SU-DHL-6 (cell line): Measurements from ENCODE around the gene DPP6.

Source experiments
- H2AFZ ChIP-seq: fragments of 200-600 bp; sonication (generic); 2 replicates; pipeline ENCODE4 v1.6.1; 2014; ENCODE audit warnings: low read depth, mild to moderate bottlenecking, moderate library complexity, mixed read lengths, antibody characterized with exemption, low read length; ENCODE audit not compliant: severe bottlenecking
- H3F3A ChIP-seq: fragments of 200-600 bp; shearing (Covaris generic); 2 replicates; pipeline ENCODE4 v1.6.0; 2016; ENCODE audit warnings: antibody characterized with exemption, mild to moderate bottlenecking; ENCODE audit not compliant: insufficient read depth
- H3K27ac ChIP-seq: fragments of 200-600 bp; sonication (generic); 2 replicates; pipeline ENCODE4 v1.5.1; 2016; ENCODE audit warnings: low read depth, mild to moderate bottlenecking, low read length, moderate library complexity, mixed read lengths
- H3K27me3 ChIP-seq: fragments of 200-600 bp; sonication (generic), shearing (Covaris generic); 2 replicates; pipeline ENCODE4 v1.6.0; 2014; ENCODE audit warnings: mild to moderate bottlenecking, low read length
- H3K36me3 ChIP-seq: fragments of 200-600 bp; sonication (generic); 2 replicates; pipeline ENCODE4 v1.6.1; 2014; ENCODE audit warnings: mild to moderate bottlenecking, low read length, mixed read lengths
- H3K4me2 ChIP-seq: fragments of 300-600, 200-600 bp; shearing (Covaris generic), sonication (generic); 2 replicates; pipeline ENCODE4 v1.6.0; 2014; ENCODE audit warnings: low read length, low read depth, mild to moderate bottlenecking; ENCODE audit not compliant: poor library complexity, severe bottlenecking
- H3K4me3 ChIP-seq: fragments of 200-600 bp; sonication (generic); 2 replicates; pipeline ENCODE4 v1.5.1; 2014; ENCODE audit warnings: antibody characterized with exemption, low read length, mild to moderate bottlenecking, mixed read lengths; ENCODE audit not compliant: insufficient read depth, poor library complexity, severe bottlenecking
- H3K79me2 ChIP-seq: fragments of 200-600 bp; sonication (generic); 2 replicates; pipeline ENCODE4 v1.6.1; 2014; ENCODE audit warnings: mild to moderate bottlenecking, low read length, moderate library complexity; ENCODE audit not compliant: insufficient read depth
- H3K9ac ChIP-seq: fragments of 200-600 bp; sonication (generic); 2 replicates; pipeline ENCODE4 v1.7.0; 2014; ENCODE audit warnings: mild to moderate bottlenecking, low read length
- H3K9me2 ChIP-seq: fragments of 200-600 bp; sonication (generic); replicated peaks from 2 replicates; pipeline ENCODE4 v1.6.1; 2014; ENCODE audit warnings: low read length; ENCODE audit not compliant: insufficient read depth
- H3K9me3 ChIP-seq: fragments of 200-600 bp; sonication (generic); 2 replicates; pipeline ENCODE4 v1.6.1; 2014; ENCODE audit warnings: low read length, mixed read lengths; ENCODE audit not compliant: insufficient read depth
- H4K20me1 ChIP-seq: fragments of 200-600 bp; sonication (generic); 2 replicates; pipeline ENCODE4 v1.6.1; 2014; ENCODE audit warnings: low read depth, mild to moderate bottlenecking, antibody characterized with exemption, low read length, moderate library complexity, mixed read lengths
- CTCF ChIP-seq: fragments of 200-600 bp; sonication (generic); IDR thresholded peaks from one replicate; pipeline ENCODE4 v1.5.1; 2017; ENCODE audit warnings: antibody characterized with exemption, mild to moderate bottlenecking, low read length, moderate library complexity; ENCODE audit not compliant: insufficient read depth, poor library complexity, severe bottlenecking
- EZH2phosphoT487 ChIP-seq: fragments of 200-600 bp; sonication (generic), shearing (Covaris generic); conservative IDR thresholded peaks from 2 replicates; pipeline ENCODE4 v1.6.1; 2018; ENCODE audit warnings: mild to moderate bottlenecking, antibody characterized with exemption, low read length, moderate library complexity, mixed read lengths

DPP6 gene

DNA sequence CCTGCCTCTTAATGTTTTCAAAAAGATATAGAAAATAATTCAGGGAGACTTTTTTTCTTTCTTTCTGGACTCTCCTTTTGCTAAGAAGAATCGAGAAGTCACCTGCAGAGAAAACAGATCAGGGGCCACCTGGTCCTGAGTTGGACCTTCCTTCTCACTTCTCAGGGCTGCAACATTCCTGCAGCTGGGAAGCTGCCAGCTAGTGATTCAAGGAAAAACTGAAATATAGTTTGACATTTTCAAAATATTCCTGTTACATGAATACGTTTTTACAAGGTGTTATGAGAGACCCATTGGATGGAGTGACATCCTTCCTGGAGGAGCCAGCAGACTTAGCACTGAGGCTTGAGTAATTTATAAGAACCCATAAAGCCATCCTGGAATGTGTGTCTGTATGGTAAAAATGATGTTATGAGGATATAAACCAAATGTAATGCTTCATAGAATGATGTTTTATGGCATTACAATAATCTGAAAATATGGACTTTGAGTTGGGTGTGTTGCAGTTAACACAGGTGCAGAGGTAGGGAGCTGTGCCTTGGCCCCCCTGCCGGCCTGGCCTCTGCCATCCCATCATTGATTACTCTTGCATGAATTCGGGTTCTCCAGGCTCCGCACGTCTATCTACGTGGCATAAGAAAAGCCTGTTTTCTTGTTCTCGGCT, 801.0 kb downstream of the DPP6 start:
- TF ChIP-seq EZH2phosphoT487 (no peak), CTCF (no peak)
- Histone ChIP-seq H3K9ac (no peak overlapping the region), H3K9me3 (no peaks in the 10 kb centered on the region), H3K9me2 (no peaks in the 10 kb centered on the region), H4K20me1 (no peaks in the 10 kb centered on the region), H3K4me2 (no peak overlapping the region), H3K79me2 (no peaks in the 10 kb centered on the region), H3K27ac (no peak overlapping the region), H3K4me3 (no peak overlapping the region), H3K36me3 (no peaks in the 10 kb centered on the region), H2AFZ (no peak overlapping the region), H3F3A (no peaks in the 10 kb centered on the region), H3K27me3 (no peaks in the 10 kb centered on the region)

DNA sequence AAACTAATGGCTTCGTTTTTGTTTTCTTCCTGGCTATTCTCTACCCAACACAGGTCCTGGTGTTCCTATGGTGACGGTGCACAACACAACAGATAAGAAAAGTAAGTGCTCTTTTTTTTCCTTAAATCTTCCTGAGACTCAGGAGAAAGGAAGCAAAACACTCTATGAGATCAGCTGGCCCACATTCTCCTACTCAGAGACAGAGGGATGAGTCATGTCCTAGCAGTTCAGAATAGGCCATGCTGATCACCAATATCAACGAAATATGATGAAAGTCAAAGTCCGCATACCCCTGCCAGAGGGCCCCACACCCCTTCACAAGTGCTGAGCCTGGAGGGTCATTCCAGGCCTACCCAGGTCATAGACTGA, 801.5 kb downstream of the DPP6 start:
- TF ChIP-seq CTCF (no peak), EZH2phosphoT487 (no peak)
- H3K79me2 ChIP-seq: no peaks in the 10 kb centered on the region
- H3K36me3 ChIP-seq: no peaks in the 10 kb centered on the region
- no peaks in the 10 kb centered on the region for H3F3A ChIP-seq
- no peak overlapping the region for H3K4me3 ChIP-seq
- no peaks in the 10 kb centered on the region for H3K9me2 ChIP-seq
- no peak overlapping the region for H3K9ac ChIP-seq
- H2AFZ ChIP-seq: no peak overlapping the region
- no peak overlapping the region for H3K27ac ChIP-seq
- H3K9me3 ChIP-seq: no peaks in the 10 kb centered on the region
- H4K20me1 ChIP-seq: no peaks in the 10 kb centered on the region
- no peak overlapping the region for H3K4me2 ChIP-seq
- H3K27me3 ChIP-seq: no peaks in the 10 kb centered on the region

GRCh38 chr7:154854836-154855235, 802.6 kb downstream of the DPP6 start:
- H3K27me3 ChIP-seq: no peaks in the 10 kb centered on the region
- no peaks in the 10 kb centered on the region for H4K20me1 ChIP-seq
- H3F3A ChIP-seq: no peaks in the 10 kb centered on the region
- no peak overlapping the region for H3K4me3 ChIP-seq
- no peaks in the 10 kb centered on the region for H3K36me3 ChIP-seq
- H3K9me3 ChIP-seq: no peaks in the 10 kb centered on the region
- H3K9ac ChIP-seq: no peak overlapping the region
- no peaks in the 10 kb centered on the region for H3K9me2 ChIP-seq
- no peak overlapping the region for H3K27ac ChIP-seq
- no peaks in the 10 kb centered on the region for H3K79me2 ChIP-seq
- no peak overlapping the region for H3K4me2 ChIP-seq
- no peak overlapping the region for H2AFZ ChIP-seq
- no peak for TF ChIP-seq EZH2phosphoT487
- TF ChIP-seq CTCF: no peak
